SK-N-MC (cell line): ENCODE measurements around the gene LAMC2.

Source experiments
- EZH2 ChIP-seq: fragments of 200-600 bp; sonication (generic); IDR thresholded peaks from one replicate; pipeline ENCODE4 v1.6.1; 2017; ENCODE audit warnings: antibody characterized with exemption
- FOXP2 ChIP-seq: optimal IDR thresholded peaks from 2 replicates; pipeline ENCODE3; 2011; ENCODE audit warnings: mild to moderate bottlenecking, moderate library complexity; ENCODE audit not compliant: insufficient read depth; ENCODE audit errors: extremely low read length, control extremely low read depth
- POLR2AphosphoS5 ChIP-seq: IDR thresholded peaks from 2 replicates; pipeline ENCODE4 v1.6.1; 2012; ENCODE audit warnings: mild to moderate bottlenecking, low read depth, low read length, borderline replicate concordance

GRCh38 chr1:183263886-183264602 lies 78.0 kb downstream of the LAMC2 start:
- TF ChIP-seq POLR2AphosphoS5 (no peak), EZH2 (no peak), FOXP2 (no peak)
